Measurements from ENCODE around the gene MAP3K7CL.

The MAP3K7CL gene

DNA sequence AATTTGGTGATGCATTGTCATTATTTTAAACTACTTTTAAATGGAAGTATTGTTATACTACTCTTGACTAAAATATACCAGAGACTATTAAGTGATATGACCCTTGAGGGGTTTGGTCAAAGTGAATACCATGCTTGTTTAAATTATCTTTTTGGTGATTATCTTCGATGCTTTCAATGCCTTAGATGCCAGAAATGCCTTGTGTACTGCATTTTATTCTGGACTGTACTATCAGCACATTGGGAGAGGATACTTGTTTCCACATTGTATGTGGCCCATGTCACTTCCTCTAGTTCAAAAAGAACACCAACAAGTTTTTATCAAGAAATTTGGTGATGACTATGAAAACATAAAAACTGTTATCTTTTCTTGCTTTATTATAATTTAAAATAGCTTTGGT is 16.3 kb downstream of the MAP3K7CL start:
- TF ChIP-seq, protein P1, sequence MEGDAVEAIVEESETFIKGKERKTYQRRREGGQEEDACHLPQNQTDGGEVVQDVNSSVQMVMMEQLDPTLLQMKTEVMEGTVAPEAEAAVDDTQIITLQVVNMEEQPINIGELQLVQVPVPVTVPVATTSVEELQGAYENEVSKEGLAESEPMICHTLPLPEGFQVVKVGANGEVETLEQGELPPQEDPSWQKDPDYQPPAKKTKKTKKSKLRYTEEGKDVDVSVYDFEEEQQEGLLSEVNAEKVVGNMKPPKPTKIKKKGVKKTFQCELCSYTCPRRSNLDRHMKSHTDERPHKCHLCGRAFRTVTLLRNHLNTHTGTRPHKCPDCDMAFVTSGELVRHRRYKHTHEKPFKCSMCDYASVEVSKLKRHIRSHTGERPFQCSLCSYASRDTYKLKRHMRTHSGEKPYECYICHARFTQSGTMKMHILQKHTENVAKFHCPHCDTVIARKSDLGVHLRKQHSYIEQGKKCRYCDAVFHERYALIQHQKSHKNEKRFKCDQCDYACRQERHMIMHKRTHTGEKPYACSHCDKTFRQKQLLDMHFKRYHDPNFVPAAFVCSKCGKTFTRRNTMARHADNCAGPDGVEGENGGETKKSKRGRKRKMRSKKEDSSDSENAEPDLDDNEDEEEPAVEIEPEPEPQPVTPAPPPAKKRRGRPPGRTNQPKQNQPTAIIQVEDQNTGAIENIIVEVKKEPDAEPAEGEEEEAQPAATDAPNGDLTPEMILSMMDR (IDR thresholded peaks at IDR 0.05; ENCODE audit: borderline replicate concordance, insufficient read depth, low read depth, low read length), result no peak
- no peak overlapping the region for H3K4me3 ChIP-seq (ENCODE audit: low read depth, low read length)

DNA sequence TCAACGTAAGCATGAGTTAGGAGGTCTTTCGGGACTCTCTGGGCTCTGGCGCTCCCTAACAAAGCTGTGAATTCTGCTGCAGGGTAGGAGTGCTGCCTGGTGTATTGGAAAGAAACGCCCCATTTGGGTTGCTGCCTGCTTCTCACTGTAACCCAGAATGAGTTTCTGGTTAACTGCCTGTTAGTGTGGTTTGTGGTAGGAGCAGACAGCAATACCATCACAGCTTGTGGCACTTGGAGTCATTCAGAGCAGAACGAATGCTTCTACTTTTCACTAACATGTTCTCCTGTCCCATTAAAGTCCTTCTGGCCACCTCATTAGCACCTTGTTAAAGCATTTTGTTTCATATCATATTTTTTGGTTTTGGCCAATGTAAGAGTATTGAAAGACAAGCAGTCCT is 18.1 kb downstream of the MAP3K7CL start:
- TF ChIP-seq, protein P1 (IDR thresholded peaks at IDR 0.05; ENCODE audit: borderline replicate concordance, insufficient read depth, low read depth, low read length), result no peak
- H3K4me3 ChIP-seq (ENCODE audit: low read depth, low read length), result no peak overlapping the region

DNA sequence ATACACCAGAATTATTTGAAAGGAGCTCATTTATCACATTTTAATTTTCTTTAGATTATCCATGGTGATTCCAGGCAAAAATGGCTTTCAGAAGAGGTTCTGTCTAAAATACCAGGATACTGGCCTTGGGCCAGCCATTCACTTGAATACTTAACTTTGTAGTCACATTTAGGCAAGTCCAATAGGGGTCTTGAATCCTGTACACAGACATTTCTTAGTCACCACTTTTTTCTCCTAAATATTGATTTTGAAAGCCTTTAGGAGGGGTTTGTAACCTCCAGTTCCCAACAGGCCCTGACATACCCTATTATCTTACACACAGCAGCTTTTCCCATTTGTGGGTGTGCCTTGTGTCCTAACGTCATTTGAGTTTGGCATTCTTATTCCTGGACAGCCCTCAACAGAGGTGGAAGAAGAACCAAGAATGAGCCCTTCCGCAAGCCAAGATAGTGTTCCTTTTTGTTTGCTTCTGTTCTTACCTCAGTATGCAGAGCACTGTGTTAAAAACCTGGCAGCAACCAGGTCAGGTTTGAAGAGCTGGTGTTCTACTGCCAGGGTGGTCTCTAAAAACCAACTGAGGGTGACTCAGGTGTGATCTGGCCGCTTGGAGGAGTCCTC is 19.5 kb downstream of the MAP3K7CL start:
- TF ChIP-seq, protein P1 (IDR thresholded peaks at IDR 0.05; ENCODE audit: borderline replicate concordance, insufficient read depth, low read depth, low read length), result no peak
- no peak overlapping the region for H3K4me3 ChIP-seq (ENCODE audit: low read depth, low read length)

DNA sequence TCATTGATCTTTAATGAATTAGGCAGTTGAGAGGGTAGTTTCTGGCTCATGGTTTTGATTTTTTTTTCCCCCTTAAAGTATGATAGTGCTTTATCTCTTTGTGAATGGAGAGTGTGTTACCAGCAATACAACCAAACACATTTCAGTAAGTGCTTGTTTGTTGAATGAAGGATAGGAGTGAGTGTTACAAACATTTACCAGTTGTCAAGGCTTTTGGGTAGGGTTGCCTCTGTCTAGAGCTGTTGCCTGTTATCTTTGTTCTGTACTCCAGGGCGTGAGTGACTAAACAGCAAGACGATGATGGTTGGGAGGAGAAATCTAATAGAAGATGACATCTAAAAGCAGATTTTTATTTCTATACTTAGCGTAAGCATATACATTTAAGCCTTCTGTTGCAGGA is 21.5 kb downstream of the MAP3K7CL start:
- TF ChIP-seq, protein P1 (IDR thresholded peaks at IDR 0.05; ENCODE audit: borderline replicate concordance, insufficient read depth, low read depth, low read length), result no peak
- H3K4me3 ChIP-seq (ENCODE audit: low read depth, low read length), result no peak overlapping the region

DNA sequence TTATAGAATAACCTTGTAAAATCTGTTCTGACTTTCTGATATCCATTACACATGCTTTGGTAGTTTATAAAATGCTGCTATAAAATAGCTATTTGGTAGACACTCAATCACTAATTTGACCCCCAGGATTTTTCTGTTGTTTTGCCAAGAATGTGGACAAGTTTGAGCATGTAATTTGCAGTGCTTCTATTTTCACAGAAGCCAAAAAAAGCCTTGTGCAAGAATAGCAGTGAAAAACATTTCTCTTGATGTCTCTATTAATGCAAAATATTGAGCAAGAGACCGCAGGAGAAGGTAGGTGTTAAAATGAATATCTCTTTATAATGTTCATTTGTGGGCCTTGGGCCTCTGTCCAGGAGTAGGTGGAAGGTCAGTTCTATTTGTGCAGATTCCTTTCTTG is 22.5 kb downstream of the MAP3K7CL start:
- H3K4me3 ChIP-seq (ENCODE audit: low read depth, low read length), result no peak overlapping the region
- TF ChIP-seq, protein P1 (IDR thresholded peaks at IDR 0.05; ENCODE audit: borderline replicate concordance, insufficient read depth, low read depth, low read length), result no peak

DNA sequence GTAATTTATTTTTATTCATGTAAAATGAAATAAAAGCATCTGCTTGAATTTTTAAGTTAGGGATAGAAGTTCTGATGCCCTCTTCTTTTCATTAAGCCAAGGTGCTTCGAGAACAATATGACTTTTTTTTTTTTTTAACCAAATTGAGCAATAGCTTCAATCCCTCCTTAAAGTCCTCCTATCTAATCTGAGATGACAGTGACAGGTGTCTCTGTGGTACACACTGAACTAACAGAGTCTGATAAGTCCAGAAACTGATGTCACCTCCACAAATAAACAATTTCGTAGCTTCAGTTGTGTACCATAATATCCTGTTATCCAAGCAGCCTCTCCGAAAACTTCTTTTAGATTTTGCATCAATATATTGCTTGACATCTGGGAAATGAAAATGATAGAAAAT is 23.8 kb downstream of the MAP3K7CL start:
- TF ChIP-seq, protein P1 (IDR thresholded peaks at IDR 0.05; ENCODE audit: borderline replicate concordance, insufficient read depth, low read depth, low read length), result no peak
- H3K4me3 ChIP-seq (ENCODE audit: low read depth, low read length), result no peak overlapping the region

DNA sequence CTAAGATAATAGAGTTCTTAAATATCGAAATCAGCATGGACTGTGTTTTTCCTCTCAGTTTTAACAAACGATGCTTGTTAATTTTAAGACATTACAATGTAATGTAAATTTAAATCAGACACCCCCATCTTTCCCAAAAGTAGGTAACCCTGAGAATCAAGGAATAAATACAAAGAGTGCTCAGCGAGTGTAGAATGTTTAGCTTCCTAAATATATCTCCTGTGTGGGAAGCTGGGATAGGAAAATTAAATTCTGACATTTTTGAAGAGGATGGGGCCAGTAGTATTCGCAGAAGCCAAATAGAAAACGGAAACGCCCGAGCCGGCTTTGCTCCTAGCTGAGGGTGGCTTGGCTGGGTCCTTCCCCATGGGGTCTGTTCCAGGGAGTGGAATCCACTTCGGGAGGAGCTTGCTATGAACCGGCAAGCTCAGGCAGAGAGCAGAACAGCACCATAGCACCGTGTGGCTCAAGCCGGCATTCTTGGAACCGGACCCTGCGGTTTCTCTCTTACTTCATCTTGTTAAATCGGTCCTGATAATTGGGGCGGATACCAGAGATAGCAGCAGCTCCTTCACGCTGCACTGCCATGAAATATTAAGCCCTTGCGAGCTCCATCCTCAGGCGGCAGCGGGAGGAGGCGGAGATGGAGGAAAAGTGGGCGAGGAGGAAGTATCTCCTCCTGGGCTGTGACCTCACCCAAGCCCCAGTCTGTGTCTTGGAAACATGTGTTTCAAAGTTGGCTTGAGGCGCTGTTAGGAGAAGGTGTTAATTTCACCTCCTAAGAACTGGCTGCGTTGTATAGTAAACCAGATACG is 24.9 kb downstream of the MAP3K7CL start:
- no peak overlapping the region for H3K4me3 ChIP-seq (ENCODE audit: low read depth, low read length)
- TF ChIP-seq, protein P1 (IDR thresholded peaks at IDR 0.05; ENCODE audit: borderline replicate concordance, insufficient read depth, low read depth, low read length), result no peak
